Measurements from ENCODE around the gene FOXR1. TPM values are rescaled to one million over a fixed set of nuclear protein-coding genes. Genes with fewer than 3 reads are reported as not detected.
"Not testable (repeated sequence)": the region's sequence is repeated elsewhere in the genome, so short reads cannot be mapped to it uniquely, and the experiment has no call there.

FOXR1 gene
- total RNA-seq, 3 donors from 2014 or later (not counting 1 experiment from before 2014, with no cell fraction given), result not detected

DNA sequence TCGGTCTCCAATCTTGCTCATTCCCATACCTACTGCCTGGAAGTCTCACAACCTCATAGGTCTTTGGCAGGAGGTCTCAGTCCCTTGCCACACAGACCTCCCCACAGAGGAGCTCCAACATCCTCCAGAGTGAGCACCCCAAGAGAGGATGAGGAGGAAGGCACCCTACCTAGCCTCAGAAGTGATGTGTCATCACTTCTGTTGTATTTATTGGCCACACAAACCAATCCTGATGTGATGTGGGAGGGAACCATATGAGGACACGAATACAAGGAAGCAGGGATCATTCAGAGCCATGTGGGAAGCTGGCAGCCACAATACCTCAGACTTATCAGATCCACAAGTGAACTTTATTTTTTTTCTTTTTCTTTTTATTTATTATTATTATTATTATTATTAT is 24.5 kb upstream of the FOXR1 start:
- Histone ChIP-seq H3K27me3 (ENCODE audit: control insufficient read depth, insufficient read depth, low read length) (no peaks in the 10 kb centered on the region), H3K27ac (ENCODE audit: low read length) (no peak overlapping the region), H3K36me3 (ENCODE audit: control insufficient read depth, insufficient read depth, low read length) (no peaks in the 10 kb centered on the region), H3K4me3 (ENCODE audit: low read length) (no peak overlapping the region), H3K4me1 (ENCODE audit: control insufficient read depth, insufficient read depth, low read length) (no peaks in the 10 kb centered on the region), H3K9me3 (ENCODE audit: control insufficient read depth, insufficient read depth, low read length) (no peaks in the 10 kb centered on the region)
- no peaks in the 10 kb centered on the region for H3K9me3 Mint-ChIP-seq
- WGBS (ENCODE audit: insufficient coverage), result no CpG with 5 or more reads among the region's 2 CpGs
- H3K27ac Mint-ChIP-seq, result no peak overlapping the region
- intact Hi-C loops (cut with micrococcal nuclease), result no loop called here
- H3K27me3 Mint-ChIP-seq (ENCODE audit: low read depth in 2 of 2), result peaks cover 8 to 22% of the 10 kb centered on the region in 2 donors
- TF ChIP-seq, protein P1, sequence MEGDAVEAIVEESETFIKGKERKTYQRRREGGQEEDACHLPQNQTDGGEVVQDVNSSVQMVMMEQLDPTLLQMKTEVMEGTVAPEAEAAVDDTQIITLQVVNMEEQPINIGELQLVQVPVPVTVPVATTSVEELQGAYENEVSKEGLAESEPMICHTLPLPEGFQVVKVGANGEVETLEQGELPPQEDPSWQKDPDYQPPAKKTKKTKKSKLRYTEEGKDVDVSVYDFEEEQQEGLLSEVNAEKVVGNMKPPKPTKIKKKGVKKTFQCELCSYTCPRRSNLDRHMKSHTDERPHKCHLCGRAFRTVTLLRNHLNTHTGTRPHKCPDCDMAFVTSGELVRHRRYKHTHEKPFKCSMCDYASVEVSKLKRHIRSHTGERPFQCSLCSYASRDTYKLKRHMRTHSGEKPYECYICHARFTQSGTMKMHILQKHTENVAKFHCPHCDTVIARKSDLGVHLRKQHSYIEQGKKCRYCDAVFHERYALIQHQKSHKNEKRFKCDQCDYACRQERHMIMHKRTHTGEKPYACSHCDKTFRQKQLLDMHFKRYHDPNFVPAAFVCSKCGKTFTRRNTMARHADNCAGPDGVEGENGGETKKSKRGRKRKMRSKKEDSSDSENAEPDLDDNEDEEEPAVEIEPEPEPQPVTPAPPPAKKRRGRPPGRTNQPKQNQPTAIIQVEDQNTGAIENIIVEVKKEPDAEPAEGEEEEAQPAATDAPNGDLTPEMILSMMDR (IDR thresholded peaks at IDR 0.05), result no peak
- no peaks in the 10 kb centered on the region for H3K4me1 Mint-ChIP-seq
- H3K36me3 Mint-ChIP-seq, result no peaks in the 10 kb centered on the region
- no peak overlapping the region for H3K4me3 Mint-ChIP-seq
- ATAC-seq (no peak), DNase-seq (no peak)

DNA sequence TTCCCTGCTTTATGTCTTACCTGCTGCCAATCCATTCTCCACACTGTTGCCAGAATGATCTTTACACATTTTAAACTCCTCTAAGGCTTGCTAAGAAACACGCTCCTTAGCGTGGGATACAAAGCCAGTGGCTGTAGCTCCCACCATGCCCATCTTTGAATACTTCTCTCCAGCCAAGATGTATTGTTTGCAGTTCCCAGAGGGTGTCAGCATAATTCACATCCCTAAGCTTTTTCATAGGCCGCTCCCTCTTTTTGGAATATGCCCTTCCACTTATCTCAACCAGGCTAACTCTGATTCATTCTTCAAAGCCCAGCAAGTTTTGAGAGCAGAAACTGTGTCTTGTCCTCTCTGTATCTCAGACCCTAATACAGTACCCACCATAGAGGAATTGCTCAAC is 23.6 kb upstream of the FOXR1 start:
- no peaks in the 10 kb centered on the region for H3K27me3 ChIP-seq (ENCODE audit: control insufficient read depth, insufficient read depth, low read length)
- Mint-ChIP-seq H3K4me1 (no peaks in the 10 kb centered on the region), H3K4me3 (no peak overlapping the region), H3K36me3 (no peaks in the 10 kb centered on the region), H3K27me3 (ENCODE audit: low read depth in 2 of 2) (peaks cover 8 to 25% of the 10 kb centered on the region in 2 donors), H3K27ac (no peak overlapping the region), H3K9me3 (no peaks in the 10 kb centered on the region)
- TF ChIP-seq, protein P1 (IDR thresholded peaks at IDR 0.05), result no peak
- intact Hi-C loops (cut with micrococcal nuclease), result no loop called here
- no peaks in the 10 kb centered on the region for H3K9me3 ChIP-seq (ENCODE audit: control insufficient read depth, insufficient read depth, low read length)
- H3K27ac ChIP-seq (ENCODE audit: low read length), result no peak overlapping the region
- WGBS (ENCODE audit: insufficient coverage), result 97% methylated on average over 3 of the region's 3 CpGs
- no peak overlapping the region for H3K4me3 ChIP-seq (ENCODE audit: low read length)
- no peaks in the 10 kb centered on the region for H3K36me3 ChIP-seq (ENCODE audit: control insufficient read depth, insufficient read depth, low read length)
- no peaks in the 10 kb centered on the region for H3K4me1 ChIP-seq (ENCODE audit: control insufficient read depth, insufficient read depth, low read length)
- DNase-seq (no peak), ATAC-seq (no peak)

DNA sequence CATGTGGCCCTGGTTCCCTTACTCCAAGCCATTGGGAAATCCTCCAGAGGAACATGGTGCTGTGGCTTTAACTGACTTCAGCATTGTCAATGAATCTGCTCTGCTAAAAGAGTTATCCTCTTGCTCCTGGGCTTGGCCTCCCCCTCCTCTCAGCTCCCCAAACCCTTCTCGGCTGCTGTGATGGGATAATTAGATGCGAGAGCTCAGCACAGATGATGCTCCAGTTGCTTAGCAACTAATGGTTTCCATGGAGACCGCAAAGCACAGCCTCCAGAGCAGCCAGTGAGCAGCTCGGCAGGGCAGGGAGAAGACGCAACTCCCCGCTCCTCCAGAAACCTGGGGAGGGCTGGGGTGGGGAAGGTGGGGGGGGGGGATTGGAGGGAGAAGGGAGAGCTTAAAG is 18.3 kb upstream of the FOXR1 start:
- Histone ChIP-seq H3K27ac (ENCODE audit: low read length) (no peak overlapping the region), H3K27me3 (ENCODE audit: control insufficient read depth, insufficient read depth, low read length) (no peaks in the 10 kb centered on the region), H3K4me1 (ENCODE audit: control insufficient read depth, insufficient read depth, low read length) (peaks cover 3% of the 10 kb centered on the region), H3K9me3 (ENCODE audit: control insufficient read depth, insufficient read depth, low read length) (no peaks in the 10 kb centered on the region), H3K36me3 (ENCODE audit: control insufficient read depth, insufficient read depth, low read length) (no peaks in the 10 kb centered on the region), H3K4me3 (ENCODE audit: low read length) (no peak overlapping the region)
- no peak overlapping the region for H3K27ac Mint-ChIP-seq
- WGBS (ENCODE audit: insufficient coverage), result 88% methylated on average over 6 of the region's 6 CpGs
- ATAC-seq (no peak), DNase-seq (no peak)
- peaks cover 0 to 9% of the 10 kb centered on the region in 2 donors for H3K4me1 Mint-ChIP-seq
- no peak overlapping the region for H3K4me3 Mint-ChIP-seq
- no peaks in the 10 kb centered on the region for H3K36me3 Mint-ChIP-seq
- H3K27me3 Mint-ChIP-seq (ENCODE audit: low read depth in 2 of 2), result peaks cover 8 to 19% of the 10 kb centered on the region in 2 donors
- no peaks in the 10 kb centered on the region for H3K9me3 Mint-ChIP-seq
- intact Hi-C loops (cut with micrococcal nuclease), result no loop called here
- TF ChIP-seq, protein P1 (IDR thresholded peaks at IDR 0.05), result no peak

DNA sequence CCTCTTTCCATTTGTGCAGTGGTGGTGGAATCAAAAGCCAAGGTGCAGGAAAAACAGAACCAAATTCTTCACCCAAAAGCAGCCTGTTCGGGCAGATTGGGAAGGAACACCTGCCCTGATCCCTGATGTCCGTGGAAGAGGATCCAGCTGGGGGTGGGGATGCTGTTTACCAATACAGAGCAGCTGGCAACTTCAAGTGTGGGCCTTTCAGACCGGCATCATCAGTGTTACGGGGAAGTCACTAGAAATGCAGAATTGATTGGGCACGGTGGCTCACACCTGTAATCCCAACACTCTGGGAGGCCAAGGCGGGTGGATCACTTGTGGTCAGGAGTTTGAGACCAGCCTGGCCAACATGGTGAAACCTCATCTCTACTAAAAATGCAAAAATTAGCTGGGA is 17.6 kb upstream of the FOXR1 start:
- H3K27ac ChIP-seq (ENCODE audit: low read length); H3K36me3 ChIP-seq (ENCODE audit: control insufficient read depth, insufficient read depth, low read length); H3K4me1 Mint-ChIP-seq; H3K27me3 ChIP-seq (ENCODE audit: control insufficient read depth, insufficient read depth, low read length); intact Hi-C loops (cut with micrococcal nuclease); H3K9me3 ChIP-seq (ENCODE audit: control insufficient read depth, insufficient read depth, low read length); ATAC-seq; H3K36me3 Mint-ChIP-seq; H3K4me3 ChIP-seq (ENCODE audit: low read length); DNase-seq; H3K4me1 ChIP-seq (ENCODE audit: control insufficient read depth, insufficient read depth, low read length); H3K27ac Mint-ChIP-seq; H3K9me3 Mint-ChIP-seq; H3K4me3 Mint-ChIP-seq: not testable (repeated sequence)
- WGBS (ENCODE audit: insufficient coverage), result 88% methylated on average over 5 of the region's 6 CpGs
- peaks cover 8 to 18% of the 10 kb centered on the region in 2 donors for H3K27me3 Mint-ChIP-seq (ENCODE audit: low read depth in 2 of 2)
